Embryonic facial prominence (tissue), 1 donor: ENCODE results near the gene SDF2L1.
"Not testable (repeated sequence)": the region's sequence is repeated elsewhere in the genome, so short reads cannot be mapped to it uniquely, and the experiment has no call there.

ENCODE experiments used
- DNase-seq: peaks from one replicate; pipeline ENCODE4 v3.0.0-alpha.2; 2016; ENCODE audit errors: extremely low spot score

The SDF2L1 gene

GRCh38 chr22:21636629-21637218 is 5.4 kb upstream of the SDF2L1 start:
- DNase-seq, result no peak

- not testable (repeated sequence) for DNase-seq
These were observed 4.7 kb upstream of the SDF2L1 start for GRCh38 chr22:21637450-21637849.

- no peak for DNase-seq
These were observed 2.7 kb upstream of the SDF2L1 start for GRCh38 chr22:21639359-21639758.

- no peak for DNase-seq
These were observed 1.3 kb upstream of the SDF2L1 start for GRCh38 chr22:21640810-21641209.

- DNase-seq, result no peak
These were observed 699 bp upstream of the SDF2L1 start for GRCh38 chr22:21641417-21641788.

- no peak for DNase-seq
These were observed 714 bp downstream of the SDF2L1 start for GRCh38 chr22:21642584-21643448.

GRCh38 chr22:21643533-21644357 is 1.6 kb downstream of the SDF2L1 start:
- DNase-seq, result no peak

GRCh38 chr22:21645513-21645912 is 3.4 kb downstream of the SDF2L1 start:
- DNase-seq, result not testable (repeated sequence)

GRCh38 chr22:21646608-21647590 is 4.8 kb downstream of the SDF2L1 start:
- peak; percentile 84 for DNase-seq

GRCh38 chr22:21650280-21650679 is 8.2 kb downstream of the SDF2L1 start:
- DNase-seq, result no peak

- no peak for DNase-seq
These were observed 8.9 kb downstream of the SDF2L1 start for GRCh38 chr22:21650823-21651520.

- no peak for DNase-seq
These were observed 9.5 kb downstream of the SDF2L1 start for GRCh38 chr22:21651521-21652009.

- peak; percentile 79 for DNase-seq
These were observed 10.0 kb downstream of the SDF2L1 start for GRCh38 chr22:21652010-21652546.

GRCh38 chr22:21652547-21653545 is 10.7 kb downstream of the SDF2L1 start:
- DNase-seq, result no peak

- no peak for DNase-seq
These were observed 14.9 kb downstream of the SDF2L1 start for GRCh38 chr22:21657020-21657359.

- no peak for DNase-seq
These were observed 15.4 kb downstream of the SDF2L1 start for GRCh38 chr22:21657360-21658032.

- no peak for DNase-seq
These were observed 17.9 kb downstream of the SDF2L1 start for GRCh38 chr22:21659864-21660525.

- no peak for DNase-seq
These were observed 18.8 kb downstream of the SDF2L1 start for GRCh38 chr22:21660904-21661303.
